Measurements from ENCODE around the gene PAPSS1. TPM values are rescaled to one million over a fixed set of nuclear protein-coding genes. Genes with fewer than 3 reads are reported as not detected.

Gene PAPSS1
- total and polyA plus RNA-seq, 9 of the 15 experiments (the other 6 are each of a cell fraction or from before 2014, with no cell fraction given) = 21.1 to 53.9 (median 41.9) TPM

GRCh38 chr4:107600983-107601382 lies 119.1 kb downstream of the PAPSS1 start (continued):
- TF ChIP-seq PATZ1 (CRISPR knock-in tag; IDR thresholded peaks at IDR 0.05; ENCODE audit: borderline replicate concordance) (no peak), CBFA2T3 (IDR thresholded peaks at IDR 0.05) (no peak), RBM34 (IDR thresholded peaks at IDR 0.05; ENCODE audit: borderline replicate concordance, insufficient read depth, low read length) (no peak), GTF2E2 (tag; IDR thresholded peaks at IDR 0.05) (no peak), ZBTB12 (CRISPR knock-in tag; IDR thresholded peaks at IDR 0.05) (no peak), MCM2 (IDR thresholded peaks at IDR 0.05; ENCODE audit: low read depth) (no peak), ADNP (tag; IDR thresholded peaks at IDR 0.05) (no peak), RBM17 (IDR thresholded peaks at IDR 0.05; ENCODE audit: borderline replicate concordance, low read depth, low read length) (no peak), ZNF174 (CRISPR knock-in tag; IDR thresholded peaks at IDR 0.05) (no peak), MTA3 (IDR thresholded peaks at IDR 0.05; ENCODE audit: borderline replicate concordance) (no peak)

Data from K562 (cell line).